Transverse colon (tissue), 4 donors: ENCODE data around the gene CTXN3. TPM values are rescaled to one million over a fixed set of nuclear protein-coding genes. Genes with fewer than 3 reads are reported as not detected.
A peak's percentile ranks its signal among the peaks of the same experiment; 100 is the strongest.
"Not testable (repeated sequence)": the region's sequence is repeated elsewhere in the genome, so short reads cannot be mapped to it uniquely, and the experiment has no call there.

Experiments
- DNase-seq: peaks from one replicate; pipeline ENCODE4 v3.0.0-alpha.2; 2019
- H3K27ac ChIP-seq, 4 donors: fragments of 200-600 bp; sonication (generic); 2 replicates each; pipeline ENCODE4 v1.5.1; 2016 to 2018; ENCODE audit warnings: inconsistent platforms in 4 of 4
- H3K27me3 ChIP-seq: fragments of 200-600 bp; sonication (generic); 2 replicates; pipeline ENCODE4 v1.5.1; 2017; ENCODE audit warnings: inconsistent platforms
- H3K36me3 ChIP-seq, 4 donors: fragments of 200-600 bp; sonication (generic); 2 replicates each; pipeline ENCODE4 v1.5.1; 2017 to 2019; ENCODE audit warnings: inconsistent platforms in 4 of 4
- H3K4me1 ChIP-seq, 4 donors: fragments of 200-600 bp; sonication (generic); 2 replicates each; pipeline ENCODE4 v1.5.1; 2017 to 2020; ENCODE audit warnings: inconsistent platforms in 4 of 4
- H3K4me3 ChIP-seq, 4 donors: fragments of 200-600 bp; sonication (generic); 1 replicate in 1 of 4; 2 replicates in 3 of 4; pipeline versions ENCODE4 v1.5.1 to v1.6.1; 2017 to 2019; ENCODE audit warnings: inconsistent platforms in 4 of 4
- H3K9me3 ChIP-seq, 2 donors: fragments of 200-600 bp; sonication (generic); 2 replicates each; pipeline ENCODE4 v1.5.1; 2017 to 2019; ENCODE audit warnings: inconsistent platforms in 2 of 2
- CTCF ChIP-seq, 5 experiments: fragments of 200-600 bp in 3 of 5; fragments of 450-650 bp in 2 of 5; sonication (generic) in 3 of 5; IDR thresholded peaks; 1 replicate in 2 of 5; 2 replicates in 3 of 5; pipeline ENCODE4 v1.5.1; 2016 to 2017; ENCODE audit warnings: antibody characterized with exemption in 5 of 5, inconsistent platforms in 3 of 5, mild to moderate bottlenecking in 2 of 5, moderate library complexity in 1 of 5
- EP300 ChIP-seq: sonication (generic); formaldehyde crosslinking; IDR thresholded peaks from one replicate; pipeline ENCODE4 v1.6.1; 2017; ENCODE audit warnings: antibody characterized with exemption, low read depth
- POLR2A ChIP-seq: fragments of 450-650 bp; IDR thresholded peaks from one replicate; pipeline ENCODE4 v1.6.1; 2016; ENCODE audit warnings: antibody characterized with exemption, mild to moderate bottlenecking, moderate library complexity
- POLR2AphosphoS5 ChIP-seq, 3 donors: sonication (generic); formaldehyde crosslinking; IDR thresholded peaks; one replicate each; pipeline ENCODE4 v1.6.1; 2016; ENCODE audit warnings: antibody characterized with exemption in 3 of 3
- WGBS, 2 donors: methylation state at CpG; one replicate each; pipeline ENCODE4 v1.1.5; 2018; ENCODE audit warnings: low coverage in 1 of 2; 5-methylcytosine and 5-hydroxymethylcytosine counted together
- in situ Hi-C, 4 donors: fragments of 200-750 bp; cut with MboI; loops; one replicate each; pipeline versions ENCODE4 v1.15.0 to v1.15.1; 2017; ENCODE audit warnings: low sequenced_read_pairs in 3 of 4, low pct_ligation_motif_present in 1 of 4, low pct_unique_long_range_greater_than_20kb in 1 of 4
- intact Hi-C: fragments of 100-400 bp; cut with DNase I; formaldehyde crosslinking; loops from one replicate; pipeline ENCODE4 v1.15.1; 2023; ENCODE audit warnings: low total_unique reads
- total RNA-seq, 4 donors: library from RNA; depleted of rRNA; stranded (reverse); fragments of >200 nt; gene quantifications; one replicate each; pipeline ENCODE4 v1.1.0, GENCODE V29; 2016

CTXN3 gene
- total RNA-seq, 4 donors from 2014 or later, result not detected

DNA sequence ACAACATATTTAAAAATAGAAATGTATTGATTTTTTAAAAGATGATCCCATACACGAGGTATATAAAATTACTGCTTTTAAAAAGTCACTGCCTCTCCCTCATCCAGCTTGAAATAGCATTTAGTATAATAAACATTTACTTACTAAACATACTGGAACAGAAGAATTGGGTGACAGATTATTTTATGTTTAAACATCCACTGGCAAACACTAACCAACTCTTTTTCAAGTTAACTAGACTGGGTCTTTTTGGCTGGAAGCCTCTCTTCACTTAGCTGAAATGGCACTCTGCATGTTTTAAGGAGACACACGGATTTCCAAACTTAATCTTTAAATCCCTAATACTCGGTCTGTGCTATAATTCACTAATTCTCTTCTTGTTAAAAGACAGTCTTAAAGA, 19.0 kb downstream of the CTXN3 start:
- no peaks in the 10 kb centered on the region for H3K9me3 ChIP-seq
- H3K36me3 ChIP-seq, result no peaks in the 10 kb centered on the region
- H3K27ac ChIP-seq, result peak overlapping the region in 1 of 4 donors; percentile 38
- DNase-seq, result no peak
- no peak overlapping the region for H3K4me3 ChIP-seq
- in situ Hi-C loops (no loop called here), intact Hi-C loops (no loop called here)
- no peaks in the 10 kb centered on the region for H3K27me3 ChIP-seq
- 42 to 49% methylated on average over 3 of the region's 3 CpGs for WGBS, 2 donors
- no peak for TF ChIP-seq POLR2A
- TF ChIP-seq CTCF (IDR thresholded peaks at IDR 0.05), result no peak
- TF ChIP-seq POLR2AphosphoS5 (IDR thresholded peaks at IDR 0.05), result no peak
- H3K4me1 ChIP-seq, result peaks cover 0 to 4% (median 0%) of the 10 kb centered on the region in 4 donors

- intact Hi-C loops (no loop called here), in situ Hi-C loops (no loop called here)
- Histone ChIP-seq H3K4me1 (no peaks in the 10 kb centered on the region), H3K9me3 (no peaks in the 10 kb centered on the region), H3K4me3 (no peak overlapping the region), H3K27ac (no peak overlapping the region), H3K36me3 (no peaks in the 10 kb centered on the region), H3K27me3 (no peaks in the 10 kb centered on the region)
- no peak for DNase-seq
- 79% methylated on average over 6 of the region's 6 CpGs; no CpG with 5 or more reads in 1 of the 2 donors for WGBS, 2 donors
- TF ChIP-seq POLR2AphosphoS5 (IDR thresholded peaks at IDR 0.05) (no peak), EP300 (no peak), POLR2A (no peak), CTCF (IDR thresholded peaks at IDR 0.05) (no peak)
These were observed 22.3 kb downstream of the CTXN3 start for GRCh38 chr5:127671218-127671617.

- 56 to 91% methylated on average over 1 to 2 of the region's 2 CpGs for WGBS, 2 donors
- TF ChIP-seq POLR2A, result no peak
- no peak for TF ChIP-seq POLR2AphosphoS5 (IDR thresholded peaks at IDR 0.05)
- no peak for TF ChIP-seq EP300
- TF ChIP-seq CTCF (IDR thresholded peaks at IDR 0.05), result no peak
- no peaks in the 10 kb centered on the region for H3K27me3 ChIP-seq
- intact Hi-C loops, result no loop called here
- in situ Hi-C loops, result no loop called here
- no peaks in the 10 kb centered on the region for H3K9me3 ChIP-seq
- no peaks in the 10 kb centered on the region for H3K4me1 ChIP-seq
- H3K36me3 ChIP-seq, result no peaks in the 10 kb centered on the region
- H3K27ac ChIP-seq, result no peak overlapping the region
- no peak overlapping the region for H3K4me3 ChIP-seq
- no peak for DNase-seq
These were observed 24.4 kb downstream of the CTXN3 start for GRCh38 chr5:127673117-127673800.

DNA sequence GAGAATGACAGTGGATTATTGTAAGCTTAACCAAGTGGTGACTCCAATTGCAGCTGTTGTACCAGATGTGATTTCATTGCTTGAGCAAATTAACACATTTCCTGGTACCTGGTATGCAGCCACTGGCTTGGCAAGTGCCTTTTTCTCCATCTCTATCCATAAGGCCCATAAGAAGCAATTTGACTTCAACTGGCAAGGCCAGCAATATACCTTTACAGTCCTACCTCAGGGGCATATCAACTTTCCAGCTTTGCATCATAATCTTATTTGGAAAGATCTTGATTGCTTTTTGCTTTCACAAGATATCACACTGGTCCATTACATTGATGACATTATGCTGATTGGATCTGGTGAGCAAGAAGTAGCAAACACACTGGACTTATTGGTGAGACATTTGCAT, 28.1 kb downstream of the CTXN3 start:
- in situ Hi-C loops, DNase-seq, H3K4me3 ChIP-seq: not testable (repeated sequence)

DNA sequence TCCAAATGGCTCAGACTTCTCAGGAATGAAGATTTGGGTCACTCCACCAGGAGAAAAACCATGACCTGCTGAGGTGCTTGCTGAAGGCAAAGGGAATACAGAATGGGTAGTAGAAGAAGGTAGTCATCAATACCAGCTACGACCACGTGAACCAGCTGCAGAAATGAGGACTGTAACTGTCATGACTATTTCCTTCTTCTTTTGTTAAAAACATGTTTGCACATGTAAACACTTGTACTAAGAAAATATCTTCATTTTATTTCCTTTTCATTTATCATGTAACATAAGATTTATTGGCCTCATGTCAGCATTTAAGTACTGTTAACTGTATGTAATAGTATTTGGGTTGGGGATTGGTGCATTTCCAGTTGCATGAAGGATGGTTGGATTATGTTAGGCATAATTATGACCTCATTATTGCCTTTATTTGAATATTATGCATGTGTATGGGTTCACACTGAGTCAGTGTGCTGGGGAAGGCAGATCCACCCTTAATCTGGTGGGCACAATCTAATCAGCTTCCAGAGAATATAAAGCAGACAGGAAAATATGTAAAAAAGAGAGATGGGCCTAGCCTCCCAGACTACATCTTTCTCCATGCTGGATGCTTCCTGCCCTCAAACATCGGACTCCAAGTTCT, 30.9 kb downstream of the CTXN3 start:
- 79 to 88% methylated on average over 3 of the region's 3 CpGs for WGBS, 2 donors

More for the DNA sequence above, 28.1 kb downstream of the CTXN3 start:
- H3K36me3 ChIP-seq, intact Hi-C loops, H3K27me3 ChIP-seq, H3K27ac ChIP-seq, H3K4me1 ChIP-seq, H3K9me3 ChIP-seq: not testable (repeated sequence)

More for the DNA sequence above, 30.9 kb downstream of the CTXN3 start:
- H3K4me3 ChIP-seq, DNase-seq, H3K36me3 ChIP-seq, H3K9me3 ChIP-seq, H3K4me1 ChIP-seq, H3K27me3 ChIP-seq, in situ Hi-C loops, intact Hi-C loops, H3K27ac ChIP-seq: not testable (repeated sequence)
